Natural killer cell (primary cell): Measurements from ENCODE around the gene SH3BP5. TPM values are rescaled to one million over a fixed set of nuclear protein-coding genes. Genes with fewer than 3 reads are reported as not detected.

Experiments
- ATAC-seq, 3 donors: fragments of 150-1000 bp in 2 of 3; fragments of 200-7000 bp in 1 of 3; cut with Tn5 transposase; 1 replicate in 1 of 3; 2 replicates in 2 of 3; pipeline ENCODE4 v1.10.0; 2021; ENCODE audit warnings: mild to moderate bottlenecking in 2 of 3, moderate library complexity in 2 of 3
- DNase-seq, 2 donors: peaks; one replicate each; pipeline versions ENCODE4 v3.0.0 to v3.0.0-alpha.2; 2013 to 2021; ENCODE audit warnings: mixed read lengths in 1 of 2
- H3K27ac ChIP-seq: one replicate; pipeline ENCODE4 v1.5.1; 2013; ENCODE audit warnings: mild to moderate bottlenecking, low read length
- H3K27me3 ChIP-seq: one replicate; pipeline ENCODE4 v1.6.1; 2013; ENCODE audit warnings: low read length; ENCODE audit not compliant: control insufficient read depth, insufficient read depth
- H3K36me3 ChIP-seq: one replicate; pipeline ENCODE4 v1.6.1; 2013; ENCODE audit warnings: low read length; ENCODE audit not compliant: control insufficient read depth, insufficient read depth
- H3K4me1 ChIP-seq: one replicate; pipeline ENCODE4 v1.6.1; 2013; ENCODE audit warnings: low read length; ENCODE audit not compliant: control insufficient read depth, insufficient read depth
- H3K4me3 ChIP-seq: one replicate; pipeline ENCODE4 v1.5.1; 2013; ENCODE audit warnings: low read length
- H3K9me3 ChIP-seq: one replicate; pipeline ENCODE4 v1.6.1; 2013; ENCODE audit warnings: low read length; ENCODE audit not compliant: control insufficient read depth, insufficient read depth
- H3K27ac Mint-ChIP-seq, 2 donors: one replicate each; pipeline ENCODE4 v1.8.0; 2022; ENCODE audit warnings: mild to moderate bottlenecking in 2 of 2, mixed read lengths in 2 of 2, moderate library complexity in 1 of 2
- H3K27me3 Mint-ChIP-seq, 2 donors: one replicate each; pipeline ENCODE4 v1.8.0; 2022; ENCODE audit warnings: low read depth in 2 of 2, mixed read lengths in 2 of 2
- H3K36me3 Mint-ChIP-seq: one replicate; pipeline ENCODE4 v1.8.0; 2022; ENCODE audit warnings: mixed read lengths
- H3K4me1 Mint-ChIP-seq, 2 donors: one replicate each; pipeline ENCODE4 v1.8.0; 2022; ENCODE audit warnings: mixed read lengths in 2 of 2
- H3K4me3 Mint-ChIP-seq: one replicate; pipeline ENCODE4 v1.8.0; 2022; ENCODE audit warnings: mild to moderate bottlenecking, moderate library complexity, mixed read lengths
- H3K9me3 Mint-ChIP-seq, 2 donors: one replicate each; pipeline ENCODE4 v1.8.0; 2022; ENCODE audit warnings: mixed read lengths in 2 of 2
- CTCF ChIP-seq: fragments of 200-600 bp; IDR thresholded peaks from one replicate; pipeline ENCODE4 v1.8.0; 2022; ENCODE audit warnings: antibody characterized with exemption
- WGBS: methylation state at CpG from one replicate; pipeline ENCODE4 v1.1.7; 2013; ENCODE audit warnings: missing lambda C conversion rate; ENCODE audit not compliant: insufficient coverage; 5-methylcytosine and 5-hydroxymethylcytosine counted together
- intact Hi-C: fragments of 100-400 bp; cut with micrococcal nuclease; formaldehyde crosslinking; loops from one replicate; pipeline ENCODE4 v1.14.2; 2022
- total RNA-seq, 4 donors: library from RNA; stranded (reverse); fragments of 120-200 nt in 1 of 4; gene quantifications; one replicate each; pipeline versions ENCODE4 v1.2.3 to v1.2.4, GENCODE V29; 2013 to 2022

SH3BP5 gene
- total RNA-seq, 3 donors from 2014 or later (not counting 1 experiment from before 2014, with no cell fraction given) = 89.4 to 129 (median 91.0) TPM

- H3K4me1 ChIP-seq = peaks cover 12% of the 10 kb centered on the region
- 60% methylated on average over 5 of the region's 6 CpGs for WGBS
- H3K27me3 ChIP-seq = no peaks in the 10 kb centered on the region
- ATAC-seq (peak in 2 of 3 donors; percentile 82), DNase-seq (no peak)
- Mint-ChIP-seq H3K36me3 (no peaks in the 10 kb centered on the region), H3K27me3 (no peaks in the 10 kb centered on the region), H3K9me3 (no peaks in the 10 kb centered on the region), H3K27ac (no peak overlapping the region), H3K4me3 (no peak overlapping the region), H3K4me1 (peaks cover 9% of the 10 kb centered on the region in 2 donors)
- H3K27ac ChIP-seq = no peak overlapping the region
- no peak for TF ChIP-seq CTCF
- no peaks in the 10 kb centered on the region for H3K36me3 ChIP-seq
- H3K4me3 ChIP-seq = no peak overlapping the region
- intact Hi-C loops = no loop called here
- no peaks in the 10 kb centered on the region for H3K9me3 ChIP-seq
Measured at GRCh38 chr3:15341030-15341726, 8.8 kb upstream of the SH3BP5 start.

GRCh38 chr3:15339786-15340215 is 7.4 kb upstream of the SH3BP5 start:
- H3K27ac Mint-ChIP-seq = no peak overlapping the region
- Histone ChIP-seq H3K27ac (no peak overlapping the region), H3K27me3 (no peaks in the 10 kb centered on the region), H3K36me3 (no peaks in the 10 kb centered on the region), H3K4me1 (peaks cover 4% of the 10 kb centered on the region), H3K4me3 (no peak overlapping the region), H3K9me3 (no peaks in the 10 kb centered on the region)
- no peaks in the 10 kb centered on the region for H3K27me3 Mint-ChIP-seq
- DNase-seq (no peak), ATAC-seq (no peak)
- no peaks in the 10 kb centered on the region for H3K36me3 Mint-ChIP-seq
- no peak for TF ChIP-seq CTCF
- 56% methylated on average over 1 of the region's 3 CpGs for WGBS
- no peaks in the 10 kb centered on the region for H3K9me3 Mint-ChIP-seq
- intact Hi-C loops = no loop called here
- no peak overlapping the region for H3K4me3 Mint-ChIP-seq
- H3K4me1 Mint-ChIP-seq = peaks cover 9% of the 10 kb centered on the region in 2 donors

GRCh38 chr3:15339001-15339400 is 6.6 kb upstream of the SH3BP5 start:
- no peak for TF ChIP-seq CTCF
- no peaks in the 10 kb centered on the region for H3K27me3 ChIP-seq
- Mint-ChIP-seq H3K27me3 (no peaks in the 10 kb centered on the region), H3K36me3 (no peaks in the 10 kb centered on the region), H3K4me1 (peaks cover 9% of the 10 kb centered on the region in 2 donors), H3K27ac (no peak overlapping the region), H3K9me3 (no peaks in the 10 kb centered on the region), H3K4me3 (no peak overlapping the region)
- no peak for ATAC-seq
- DNase-seq = no peak
- peaks cover 4% of the 10 kb centered on the region for H3K4me1 ChIP-seq
- no peak overlapping the region for H3K27ac ChIP-seq
- H3K36me3 ChIP-seq = no peaks in the 10 kb centered on the region
- intact Hi-C loops = no loop called here
- no peaks in the 10 kb centered on the region for H3K9me3 ChIP-seq
- no peak overlapping the region for H3K4me3 ChIP-seq
- WGBS = 100% methylated on average over 2 of the region's 2 CpGs

- no peak overlapping the region for H3K4me3 ChIP-seq
- intact Hi-C loops = no loop called here
- H3K9me3 ChIP-seq = no peaks in the 10 kb centered on the region
- no peak for ATAC-seq
- Mint-ChIP-seq H3K27ac (no peak overlapping the region), H3K4me3 (no peak overlapping the region), H3K27me3 (no peaks in the 10 kb centered on the region), H3K4me1 (peaks cover 12 to 17% of the 10 kb centered on the region in 2 donors), H3K36me3 (no peaks in the 10 kb centered on the region), H3K9me3 (no peaks in the 10 kb centered on the region)
- no peak overlapping the region for H3K27ac ChIP-seq
- WGBS = 100% methylated on average over 1 of the region's 1 CpG
- H3K27me3 ChIP-seq = no peaks in the 10 kb centered on the region
- H3K36me3 ChIP-seq = no peaks in the 10 kb centered on the region
- no peak for TF ChIP-seq CTCF
- no peak for DNase-seq
- peaks cover 12% of the 10 kb centered on the region for H3K4me1 ChIP-seq
Measured at GRCh38 chr3:15337963-15338362, 5.6 kb upstream of the SH3BP5 start.
